Measurements from ENCODE around the gene TRIL.

- TF ChIP-seq CTCF (IDR thresholded peaks at IDR 0.05) (no peak), POLR2A (IDR thresholded peaks at IDR 0.05) (no peak)
Observed at GRCh38 chr7:28988091-28988490, 30.0 kb upstream of the TRIL start.
